Stomach (tissue), 9 donors: ENCODE data around the gene NPIPA5. TPM values are rescaled to one million over a fixed set of nuclear protein-coding genes. Genes with fewer than 3 reads are reported as not detected.
"Not testable (repeated sequence)": the region's sequence is repeated elsewhere in the genome, so short reads cannot be mapped to it uniquely, and the experiment has no call there.

ENCODE experiments used
- DNase-seq, 2 donors: peaks; one replicate each; pipeline versions ENCODE4 v3.0.0 to v3.0.0-alpha.2; 2013 to 2019
- H3K27ac ChIP-seq, 5 donors: fragments of 200-600 bp in 4 of 5; sonication (generic) in 4 of 5; one replicate each; pipeline ENCODE4 v1.5.1; 2013 to 2019; ENCODE audit warnings: mild to moderate bottlenecking in 1 of 5, moderate library complexity in 1 of 5
- H3K27me3 ChIP-seq, 3 donors: fragments of 200-600 bp; sonication (generic); one replicate each; pipeline ENCODE4 v1.5.1; 2017 to 2019; ENCODE audit warnings: mixed run types in 1 of 3
- H3K36me3 ChIP-seq, 4 donors: fragments of 200-600 bp; sonication (generic); 1 replicate in 3 of 4; 2 replicates in 1 of 4; pipeline ENCODE4 v1.5.1; 2016 to 2019
- H3K4me1 ChIP-seq, 4 donors: fragments of 200-600 bp; sonication (generic); one replicate each; pipeline ENCODE4 v1.5.1; 2016 to 2019
- H3K4me3 ChIP-seq, 4 donors: fragments of 200-600 bp; sonication (generic) in 3 of 4; one replicate each; pipeline ENCODE4 v1.5.1; 2016 to 2019; ENCODE audit warnings: mild to moderate bottlenecking in 1 of 4
- H3K9me3 ChIP-seq, 4 donors: fragments of 200-600 bp; sonication (generic); one replicate each; pipeline ENCODE4 v1.5.1; 2016 to 2019
- CTCF ChIP-seq, 7 experiments: fragments of 450-650 bp in 4 of 7; fragments of 200-600 bp in 3 of 7; sonication (generic) in 3 of 7; IDR thresholded peaks; one replicate each; pipeline ENCODE4 v1.5.1; 2016 to 2019; ENCODE audit warnings: antibody characterized with exemption in 7 of 7, control low read depth in 2 of 7, mild to moderate bottlenecking in 1 of 7
- EP300 ChIP-seq: sonication (generic); formaldehyde crosslinking; IDR thresholded peaks from one replicate; pipeline ENCODE4 v1.6.1; 2017; ENCODE audit warnings: antibody characterized with exemption
- POLR2A ChIP-seq, 4 donors: fragments of 450-650 bp; IDR thresholded peaks; one replicate each; pipeline ENCODE4 v1.6.1; 2016; ENCODE audit warnings: antibody characterized with exemption in 4 of 4, control low read depth in 2 of 4, mild to moderate bottlenecking in 1 of 4, moderate library complexity in 1 of 4
- POLR2AphosphoS5 ChIP-seq, 3 donors: sonication (generic); formaldehyde crosslinking; IDR thresholded peaks; one replicate each; pipeline ENCODE4 v1.6.1; 2016; ENCODE audit warnings: antibody characterized with exemption in 3 of 3
- WGBS, 5 donors: extraction: QIAGEN DNeasy Blood & Tissue Kit in 3 of 5; methylation state at CpG; one replicate each; pipeline versions ENCODE4 v1.1.5 to v1.1.7; 2013 to 2018; 5-methylcytosine and 5-hydroxymethylcytosine counted together
- intact Hi-C: fragments of 100-400 bp; cut with DNase I; formaldehyde crosslinking; loops from one replicate; pipeline ENCODE4 v1.15.1; 2023; ENCODE audit warnings: low total_unique reads
- polyA plus RNA-seq, 3 donors: library from polyadenylated mRNA; stranded (reverse); fragments of 200-250 nt; gene quantifications; one replicate each; pipeline ENCODE4 v1.2.3, GENCODE V29; 2013
- total RNA-seq, 5 donors: library from RNA; depleted of rRNA; stranded (reverse); fragments of >200 nt; gene quantifications; one replicate each; pipeline versions ENCODE4 v1.1.0 to v1.2.3, GENCODE V29; 2014 to 2016
- donor health status: healthy with polysubstance abuse.
- donor health status: Bipolar disorder and iron deficiency.
- donor health status: healthy.

The NPIPA5 gene
- total and polyA plus RNA-seq, 8 donors, result 0.45 to 20.6 (median 13.1) TPM; not detected in 1

GRCh38 chr16:15418206-15418605, 40.1 kb upstream of the NPIPA5 start:
- no peak overlapping the region for H3K27ac ChIP-seq
- DNase-seq, result no peak
- no peaks in the 10 kb centered on the region for H3K4me1 ChIP-seq
- no peak overlapping the region for H3K4me3 ChIP-seq
- no peaks in the 10 kb centered on the region for H3K9me3 ChIP-seq
- no peaks in the 10 kb centered on the region for H3K36me3 ChIP-seq
- intact Hi-C loops, result no loop called here
- 50 to 83% (median 79%) methylated on average over 3 of the region's 3 CpGs for WGBS, 5 donors
- no peaks in the 10 kb centered on the region for H3K27me3 ChIP-seq
- TF ChIP-seq POLR2A (IDR thresholded peaks at IDR 0.05) (no peak), EP300 (no peak), POLR2AphosphoS5 (IDR thresholded peaks at IDR 0.05) (no peak), CTCF (IDR thresholded peaks at IDR 0.05) (no peak)

- Histone ChIP-seq H3K9me3 (no peaks in the 10 kb centered on the region), H3K4me3 (no peak overlapping the region), H3K4me1 (no peaks in the 10 kb centered on the region), H3K27me3 (no peaks in the 10 kb centered on the region), H3K36me3 (no peaks in the 10 kb centered on the region), H3K27ac (no peak overlapping the region)
- TF ChIP-seq POLR2AphosphoS5 (IDR thresholded peaks at IDR 0.05), result no peak
- no peak for TF ChIP-seq CTCF (IDR thresholded peaks at IDR 0.05)
- TF ChIP-seq POLR2A (IDR thresholded peaks at IDR 0.05), result no peak
- TF ChIP-seq EP300, result no peak
- intact Hi-C loops, result no loop called here
- WGBS, 5 donors, result 89 to 97% (median 94%) methylated on average over 2 of the region's 2 CpGs
- DNase-seq, result no peak
These were observed 39.1 kb upstream of the NPIPA5 start for GRCh38 chr16:15417197-15417596.

GRCh38 chr16:15415511-15415985, 37.5 kb upstream of the NPIPA5 start:
- no peaks in the 10 kb centered on the region for H3K9me3 ChIP-seq
- no peak overlapping the region for H3K4me3 ChIP-seq

GRCh38 chr16:15409476-15409875, 31.4 kb upstream of the NPIPA5 start:
- DNase-seq, H3K27ac ChIP-seq, H3K27me3 ChIP-seq, H3K4me3 ChIP-seq, H3K9me3 ChIP-seq, H3K4me1 ChIP-seq, intact Hi-C loops: not testable (repeated sequence)
- H3K36me3 ChIP-seq, result peaks cover 0 to 14% (median 0%) of the 10 kb centered on the region in 4 donors
- 88 to 95% (median 93%) methylated on average over 6 of the region's 6 CpGs for WGBS, 5 donors

More at GRCh38 chr16:15415511-15415985, 37.5 kb upstream of the NPIPA5 start:
- WGBS, 5 donors, result 58 to 72% (median 60%) methylated on average over 3 of the region's 3 CpGs
- Histone ChIP-seq H3K36me3 (no peaks in the 10 kb centered on the region), H3K27me3 (no peaks in the 10 kb centered on the region), H3K27ac (no peak overlapping the region), H3K4me1 (no peaks in the 10 kb centered on the region)
- intact Hi-C loops, result no loop called here
- DNase-seq, result no peak
- TF ChIP-seq CTCF (IDR thresholded peaks at IDR 0.05), result no peak

GRCh38 chr16:15407756-15408155, 29.7 kb upstream of the NPIPA5 start:
- H3K27ac ChIP-seq, intact Hi-C loops, H3K27me3 ChIP-seq, H3K4me1 ChIP-seq, H3K9me3 ChIP-seq, DNase-seq, H3K4me3 ChIP-seq: not testable (repeated sequence)
- H3K36me3 ChIP-seq, result peaks cover 0 to 18% (median 0%) of the 10 kb centered on the region in 4 donors
- WGBS, 5 donors, result 83 to 91% (median 87%) methylated on average over 4 of the region's 4 CpGs
